OCI-LY1 (cell line): ENCODE results near the gene LDLRAD3.

Experiments
- H2AFZ ChIP-seq: fragments of 200-600 bp; sonication (generic), shearing (Covaris generic); 2 replicates; pipeline ENCODE4 v1.6.0; 2014; ENCODE audit warnings: antibody characterized with exemption, mild to moderate bottlenecking, low read length
- H3F3A ChIP-seq: fragments of 200-600 bp; sonication (generic), shearing (Covaris generic); 2 replicates; pipeline ENCODE4 v1.6.0; 2014; ENCODE audit warnings: mild to moderate bottlenecking, antibody characterized with exemption, low read length, moderate library complexity; ENCODE audit not compliant: insufficient read depth
- H3K27ac ChIP-seq: fragments of 200-600 bp; sonication (generic); 2 replicates; pipeline ENCODE4 v1.5.1; 2014; ENCODE audit warnings: low read length, mixed run types, mild to moderate bottlenecking, low read depth; ENCODE audit not compliant: poor library complexity, severe bottlenecking
- H3K27me3 ChIP-seq: fragments of 200-600 bp; sonication (generic); 2 replicates; pipeline ENCODE4 v1.6.0; 2014; ENCODE audit warnings: antibody characterized with exemption, mild to moderate bottlenecking, low read length, moderate library complexity; ENCODE audit not compliant: insufficient read depth
- H3K36me3 ChIP-seq: fragments of 200-600 bp; sonication (generic); 2 replicates; pipeline ENCODE4 v1.6.1; 2014; ENCODE audit warnings: mild to moderate bottlenecking, antibody characterized with exemption, low read length, moderate library complexity, mixed read lengths; ENCODE audit not compliant: insufficient read depth
- H3K4me1 ChIP-seq: fragments of 200-600 bp; sonication (generic); 2 replicates; pipeline ENCODE4 v1.5.1; 2014; ENCODE audit warnings: mild to moderate bottlenecking, low read length, moderate library complexity; ENCODE audit not compliant: insufficient read depth, severe bottlenecking
- H3K4me2 ChIP-seq: fragments of 200-600 bp; sonication (generic), shearing (Covaris generic); 2 replicates; pipeline ENCODE4 v1.6.1; 2014; ENCODE audit warnings: low read length
- H3K4me3 ChIP-seq: fragments of 200-600 bp; sonication (generic); 2 replicates; pipeline ENCODE4 v1.5.1; 2014; ENCODE audit warnings: low read length, low read depth, mild to moderate bottlenecking, mixed read lengths; ENCODE audit not compliant: poor library complexity, severe bottlenecking
- H3K79me2 ChIP-seq: fragments of 200-600 bp; shearing (Covaris generic); 2 replicates; pipeline ENCODE4 v1.6.1; 2016; ENCODE audit warnings: mixed run types, low read length, mixed read lengths; ENCODE audit not compliant: insufficient read depth
- H3K9ac ChIP-seq: fragments of 200-600 bp; sonication (generic), shearing (Covaris generic); 2 replicates; pipeline ENCODE4 v1.6.1; 2014; ENCODE audit warnings: mild to moderate bottlenecking, low read length, mixed read lengths
- H3K9me2 ChIP-seq: fragments of 200-600 bp; sonication (generic), shearing (Covaris generic); 2 replicates; pipeline ENCODE4 v1.6.1; 2014; ENCODE audit warnings: low read depth, mild to moderate bottlenecking, low read length, mixed read lengths
- H3K9me3 ChIP-seq: fragments of 200-600 bp; shearing (Covaris generic); 2 replicates; pipeline ENCODE4 v1.6.1; 2014; ENCODE audit warnings: low read length, mixed read lengths
- H4K20me1 ChIP-seq: fragments of 200-600 bp; sonication (generic), shearing (Covaris generic); 2 replicates; pipeline ENCODE4 v1.6.0; 2016; ENCODE audit warnings: mild to moderate bottlenecking, low read length; ENCODE audit not compliant: insufficient read depth
- CTCF ChIP-seq: fragments of 200-600 bp; sonication (generic), shearing (Covaris generic); IDR thresholded peaks from 2 replicates; pipeline ENCODE4 v1.5.1; 2017; ENCODE audit warnings: mild to moderate bottlenecking, antibody characterized with exemption, low read length, moderate library complexity, mixed read lengths
- EZH2 ChIP-seq: fragments of 200-600 bp; sonication (generic), shearing (Covaris generic); IDR thresholded peaks from 2 replicates; pipeline ENCODE4 v1.8.0; 2017; ENCODE audit warnings: borderline replicate concordance, mixed run types, mild to moderate bottlenecking, antibody characterized with exemption, low read length, moderate library complexity, mixed read lengths

LDLRAD3 gene

GRCh38 chr11:36070213-36070953 is 126.5 kb downstream of the LDLRAD3 start:
- H3K27ac ChIP-seq, result no peak overlapping the region

GRCh38 chr11:36070954-36071330 is 127.1 kb downstream of the LDLRAD3 start:
- TF ChIP-seq EZH2 (no peak), CTCF (no peak)
- Histone ChIP-seq H3K27ac (no peak overlapping the region), H3K4me1 (no peaks in the 10 kb centered on the region), H3F3A (no peaks in the 10 kb centered on the region), H3K9me3 (0 out of 2 replicates have a peak, but pooled peaks cover 4% of the 10 kb centered on the region), H3K27me3 (no peaks in the 10 kb centered on the region), H3K9me2 (no peaks in the 10 kb centered on the region), H3K4me2 (no peak overlapping the region), H3K9ac (no peak overlapping the region), H3K4me3 (no peak overlapping the region), H3K79me2 (no peaks in the 10 kb centered on the region), H3K36me3 (no peaks in the 10 kb centered on the region), H4K20me1 (no peaks in the 10 kb centered on the region), H2AFZ (no peak overlapping the region)

More at GRCh38 chr11:36070213-36070953, 126.5 kb downstream of the LDLRAD3 start:
- Histone ChIP-seq H3K36me3 (no peaks in the 10 kb centered on the region), H3F3A (no peaks in the 10 kb centered on the region), H3K9ac (no peak overlapping the region), H2AFZ (no peak overlapping the region), H3K79me2 (no peaks in the 10 kb centered on the region), H3K9me3 (0 out of 2 replicates have a peak, but pooled peaks cover 4% of the 10 kb centered on the region), H3K27me3 (no peaks in the 10 kb centered on the region), H3K4me1 (no peaks in the 10 kb centered on the region), H3K4me3 (no peak overlapping the region), H3K9me2 (no peaks in the 10 kb centered on the region), H3K4me2 (no peak overlapping the region), H4K20me1 (no peaks in the 10 kb centered on the region)
- TF ChIP-seq CTCF (no peak), EZH2 (no peak)

DNA sequence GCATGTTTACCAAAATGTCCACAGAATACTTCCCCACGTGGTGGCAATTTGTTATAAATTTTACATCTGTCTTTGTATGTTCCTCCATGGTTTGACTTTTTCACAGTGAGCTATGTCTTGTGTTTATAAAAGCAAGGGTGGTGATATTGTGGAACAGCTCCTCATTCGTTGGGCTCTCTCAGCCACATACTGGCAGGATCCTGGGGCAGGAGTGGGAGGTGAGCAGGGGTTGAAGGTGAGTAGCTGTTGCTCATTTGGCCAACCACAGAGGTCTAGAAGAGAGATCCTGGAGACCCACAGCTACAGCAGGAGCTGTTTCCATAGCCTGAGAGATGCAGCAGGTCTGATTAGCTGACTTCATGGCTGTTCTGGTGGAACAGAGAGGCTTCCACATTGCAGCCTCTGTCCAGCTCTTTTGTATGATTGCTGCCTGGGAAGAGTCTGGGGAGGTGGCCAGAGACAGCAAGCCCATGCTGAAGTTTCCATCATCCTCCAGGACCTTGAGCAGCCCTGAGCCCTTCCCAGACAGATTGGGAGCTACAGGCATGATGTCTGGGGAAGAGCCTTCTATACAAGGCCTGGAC is 128.1 kb downstream of the LDLRAD3 start:
- Histone ChIP-seq H3K4me1 (no peaks in the 10 kb centered on the region), H3K4me3 (no peak overlapping the region), H3K4me2 (no peak overlapping the region), H3K27ac (no peak overlapping the region), H3K9me3 (no peaks in the 10 kb centered on the region), H4K20me1 (no peaks in the 10 kb centered on the region), H3F3A (no peaks in the 10 kb centered on the region), H3K9me2 (no peaks in the 10 kb centered on the region), H3K79me2 (no peaks in the 10 kb centered on the region), H3K27me3 (no peaks in the 10 kb centered on the region), H3K36me3 (no peaks in the 10 kb centered on the region), H3K9ac (no peak overlapping the region), H2AFZ (no peak overlapping the region)
- TF ChIP-seq CTCF (no peak), EZH2 (no peak)
